HL-60/S4 treated with retinoic acid at 250 ng/mL for 4 days and 3 days (cell line): ENCODE measurements around the gene INSYN1.

Experiments
- in situ Hi-C: fragments of 300-500 bp; cut with MboI; formaldehyde crosslinking; loops from 2 replicates; pipeline ENCODE4 v1.7.0; 2022; ENCODE audit warnings: low sequenced_read_pairs

Gene INSYN1

GRCh38 chr15:73777741-73778140 lies 24.6 kb upstream of the INSYN1 start:
- in situ Hi-C loops, result no loop called here

GRCh38 chr15:73773428-73773827 lies 20.3 kb upstream of the INSYN1 start:
- in situ Hi-C loops, result no loop called here

GRCh38 chr15:73771385-73772045 lies 18.4 kb upstream of the INSYN1 start:
- in situ Hi-C loops, result no loop called here

GRCh38 chr15:73770050-73770449 lies 16.9 kb upstream of the INSYN1 start:
- in situ Hi-C loops, result no loop called here

GRCh38 chr15:73767806-73768501 lies 14.8 kb upstream of the INSYN1 start:
- in situ Hi-C loops, result no loop called here

GRCh38 chr15:73766598-73766997 lies 13.4 kb upstream of the INSYN1 start:
- in situ Hi-C loops, result no loop called here

- in situ Hi-C loops, result no loop called here
Observed at GRCh38 chr15:73765778-73766177, 12.6 kb upstream of the INSYN1 start.

GRCh38 chr15:73763931-73764330 lies 10.8 kb upstream of the INSYN1 start:
- in situ Hi-C loops, result no loop called here

- in situ Hi-C loops, result no loop called here
Observed at GRCh38 chr15:73760330-73761329, 7.5 kb upstream of the INSYN1 start.

GRCh38 chr15:73758461-73758860 lies 5.3 kb upstream of the INSYN1 start:
- in situ Hi-C loops, result no loop called here

GRCh38 chr15:73757571-73757970 lies 4.4 kb upstream of the INSYN1 start:
- in situ Hi-C loops, result no loop called here

- in situ Hi-C loops, result no loop called here
Observed at GRCh38 chr15:73756947-73757513, 3.9 kb upstream of the INSYN1 start.

GRCh38 chr15:73756390-73756789 lies 3.2 kb upstream of the INSYN1 start:
- in situ Hi-C loops, result no loop called here

- in situ Hi-C loops, result no loop called here
Observed at GRCh38 chr15:73755946-73756345, 2.8 kb upstream of the INSYN1 start.

GRCh38 chr15:73755481-73755880 lies 2.3 kb upstream of the INSYN1 start:
- in situ Hi-C loops, result no loop called here

- in situ Hi-C loops, result no loop called here
Observed at GRCh38 chr15:73754461-73754860, 1.3 kb upstream of the INSYN1 start.

GRCh38 chr15:73752806-73753193 lies 351 bp downstream of the INSYN1 start:
- in situ Hi-C loops, result no loop called here

- in situ Hi-C loops, result no loop called here
Observed at GRCh38 chr15:73751899-73752805, 999 bp downstream of the INSYN1 start.

GRCh38 chr15:73751511-73751898 lies 1.6 kb downstream of the INSYN1 start:
- in situ Hi-C loops, result no loop called here

GRCh38 chr15:73750951-73751350 lies 2.2 kb downstream of the INSYN1 start:
- in situ Hi-C loops, result no loop called here
